ENCODE measurements around the gene RNF38.

The RNF38 gene

GRCh38 chr9:36442710-36443109, 42.6 kb upstream of the RNF38 start:
- no peak for TF ChIP-seq CTCF (IDR thresholded peaks at IDR 0.05)

GRCh38 chr9:36441966-36442365, 41.9 kb upstream of the RNF38 start:
- no peak overlapping the region for H3K27ac ChIP-seq
- no peaks in the 10 kb centered on the region for H3K27me3 ChIP-seq
- no peak for TF ChIP-seq CTCF (IDR thresholded peaks at IDR 0.05)
- H3K4me1 ChIP-seq (ENCODE audit: control insufficient read depth in 1 of 2, insufficient read depth in 1 of 2, low read depth in 1 of 2, low read length in 1 of 2), result no peaks in the 10 kb centered on the region
- H3K36me3 ChIP-seq, result no peaks in the 10 kb centered on the region
- H3K9me3 ChIP-seq, result no peaks in the 10 kb centered on the region
- no peak overlapping the region for H3K4me3 ChIP-seq (ENCODE audit: low read depth in 1 of 2, low read length in 1 of 2)

More at GRCh38 chr9:36442710-36443109, 42.6 kb upstream of the RNF38 start:
- Histone ChIP-seq H3K4me1 (ENCODE audit: control insufficient read depth in 1 of 2, insufficient read depth in 1 of 2, low read depth in 1 of 2, low read length in 1 of 2) (no peaks in the 10 kb centered on the region), H3K27ac (no peak overlapping the region), H3K27me3 (no peaks in the 10 kb centered on the region), H3K36me3 (no peaks in the 10 kb centered on the region), H3K9me3 (no peaks in the 10 kb centered on the region), H3K4me3 (ENCODE audit: low read depth in 1 of 2, low read length in 1 of 2) (no peak overlapping the region)

GRCh38 chr9:36438536-36439236, 38.6 kb upstream of the RNF38 start:
- H3K27me3 ChIP-seq, result no peaks in the 10 kb centered on the region
- TF ChIP-seq CTCF (IDR thresholded peaks at IDR 0.05), result no peak
- no peak overlapping the region for H3K4me3 ChIP-seq (ENCODE audit: low read depth in 1 of 2, low read length in 1 of 2)
- no peaks in the 10 kb centered on the region for H3K4me1 ChIP-seq (ENCODE audit: control insufficient read depth in 1 of 2, insufficient read depth in 1 of 2, low read depth in 1 of 2, low read length in 1 of 2)
- H3K27ac ChIP-seq, result no peak overlapping the region
- H3K9me3 ChIP-seq, result no peaks in the 10 kb centered on the region
- H3K36me3 ChIP-seq, result no peaks in the 10 kb centered on the region

GRCh38 chr9:36437790-36438189, 37.7 kb upstream of the RNF38 start:
- Histone ChIP-seq H3K27me3 (no peaks in the 10 kb centered on the region), H3K4me3 (ENCODE audit: low read depth in 1 of 2, low read length in 1 of 2) (no peak overlapping the region), H3K27ac (no peak overlapping the region), H3K36me3 (no peaks in the 10 kb centered on the region), H3K9me3 (no peaks in the 10 kb centered on the region), H3K4me1 (ENCODE audit: control insufficient read depth in 1 of 2, insufficient read depth in 1 of 2, low read depth in 1 of 2, low read length in 1 of 2) (no peaks in the 10 kb centered on the region)
- TF ChIP-seq CTCF (IDR thresholded peaks at IDR 0.05), result no peak

- H3K36me3 ChIP-seq, result no peaks in the 10 kb centered on the region
- H3K4me1 ChIP-seq (ENCODE audit: control insufficient read depth in 1 of 2, insufficient read depth in 1 of 2, low read depth in 1 of 2, low read length in 1 of 2), result no peaks in the 10 kb centered on the region
- H3K27me3 ChIP-seq, result no peaks in the 10 kb centered on the region
- no peak overlapping the region for H3K27ac ChIP-seq
- no peaks in the 10 kb centered on the region for H3K9me3 ChIP-seq
- TF ChIP-seq CTCF (IDR thresholded peaks at IDR 0.05), result no peak
- H3K4me3 ChIP-seq (ENCODE audit: low read depth in 1 of 2, low read length in 1 of 2), result no peak overlapping the region
Measured at GRCh38 chr9:36436909-36437308, 36.8 kb upstream of the RNF38 start.

Measured in neutrophil (primary cell).